Measurements from ENCODE around the gene RAB35.

Gene RAB35

DNA sequence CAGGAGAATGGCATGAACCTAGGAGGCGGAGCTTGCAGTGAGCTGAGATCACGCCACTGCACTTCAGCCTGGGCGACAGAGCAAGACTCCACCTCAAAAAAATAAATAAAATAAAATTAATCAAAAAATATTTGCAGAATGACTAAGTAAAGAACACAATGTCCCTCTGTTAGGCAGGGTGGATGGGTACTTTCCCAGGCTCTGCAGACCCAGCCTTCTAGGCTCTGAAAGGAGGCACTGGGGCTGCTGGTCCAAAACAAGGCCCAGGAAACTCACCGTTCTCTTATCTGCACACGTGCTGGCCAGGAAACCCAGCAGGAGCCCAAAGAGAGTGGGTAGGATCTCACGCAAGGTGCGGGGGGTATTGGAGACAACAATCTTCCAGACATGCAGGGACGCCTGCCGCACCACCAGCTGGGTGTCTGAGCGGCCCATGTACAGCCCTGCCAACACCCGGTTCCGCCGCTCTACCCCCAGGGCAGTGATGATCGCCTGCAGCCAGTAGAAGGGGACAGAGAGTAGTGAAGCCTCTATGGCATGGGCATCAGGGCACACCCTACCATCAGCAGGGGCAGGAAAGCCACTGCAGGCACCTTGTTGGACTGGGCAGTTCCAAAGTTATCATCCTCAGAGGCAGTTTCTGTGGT is 25.8 kb upstream of the RAB35 start:
- Histone ChIP-seq H3K9me3 (ENCODE audit: control insufficient read depth, insufficient read depth, low read depth, low read length) (no peaks in the 10 kb centered on the region), H3K4me1 (ENCODE audit: control insufficient read depth, insufficient read depth, low read length) (no peaks in the 10 kb centered on the region), H3K36me3 (ENCODE audit: control insufficient read depth in 2 of 2, insufficient read depth in 1 of 2, low read length in 2 of 2) (peaks cover 59 to 95% of the 10 kb centered on the region in 2 experiments), H3K4me3 (ENCODE audit: low read depth, low read length) (no peak overlapping the region), H3K27ac (ENCODE audit: extremely low read depth, low read depth, low read length) (no peak overlapping the region)
- CTCF ChIA-PET, result interaction anchor here (0.7 kb wide), 1 partner anchor 423 kb away, joined by 3 read pairs; no protein-coding TSS in a partner anchor
- POLR2A ChIA-PET, result no interaction called here
- TF ChIP-seq ZNF292 (tag by site-specific recombination; IDR thresholded peaks at IDR 0.05; ENCODE audit: borderline replicate concordance, low read depth) (no peak), WT1 (tag by site-specific recombination; IDR thresholded peaks at IDR 0.05) (no peak), REPIN1 (tag by site-specific recombination; IDR thresholded peaks at IDR 0.05; ENCODE audit: low read depth) (no peak), KLF1 (tag by site-specific recombination; IDR thresholded peaks at IDR 0.05) (no peak), ZNF830 (tag by site-specific recombination; IDR thresholded peaks at IDR 0.05; ENCODE audit: low read depth) (no peak), TRIM28 (IDR thresholded peaks at IDR 0.05; ENCODE audit: borderline replicate concordance, low read length) (no peak), AEBP2 (tag by site-specific recombination; IDR thresholded peaks at IDR 0.05; ENCODE audit: borderline replicate concordance) (no peak), HOXD13 (CRISPR knock-in tag; IDR thresholded peaks at IDR 0.05; ENCODE audit: borderline replicate concordance) (no peak), HOXA7 (CRISPR knock-in tag; IDR thresholded peaks at IDR 0.05; ENCODE audit: borderline replicate concordance) (no peak), ZBTB8A (tag by site-specific recombination; IDR thresholded peaks at IDR 0.05) (no peak), ZNF335 (tag by site-specific recombination; conservative IDR thresholded peaks at IDR 0.05) (no peak), KLF8 (tag by site-specific recombination; IDR thresholded peaks at IDR 0.05) (no peak)
- TF ChIP-seq, protein P1, sequence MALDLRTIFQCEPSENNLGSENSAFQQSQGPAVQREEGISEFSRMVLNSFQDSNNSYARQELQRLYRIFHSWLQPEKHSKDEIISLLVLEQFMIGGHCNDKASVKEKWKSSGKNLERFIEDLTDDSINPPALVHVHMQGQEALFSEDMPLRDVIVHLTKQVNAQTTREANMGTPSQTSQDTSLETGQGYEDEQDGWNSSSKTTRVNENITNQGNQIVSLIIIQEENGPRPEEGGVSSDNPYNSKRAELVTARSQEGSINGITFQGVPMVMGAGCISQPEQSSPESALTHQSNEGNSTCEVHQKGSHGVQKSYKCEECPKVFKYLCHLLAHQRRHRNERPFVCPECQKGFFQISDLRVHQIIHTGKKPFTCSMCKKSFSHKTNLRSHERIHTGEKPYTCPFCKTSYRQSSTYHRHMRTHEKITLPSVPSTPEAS (tag by site-specific recombination; IDR thresholded peaks at IDR 0.05), result no peak

GRCh38 chr12:120141336-120141735 is 24.8 kb upstream of the RAB35 start:
- no peak overlapping the region for H3K27ac ChIP-seq (ENCODE audit: extremely low read depth, low read depth, low read length)
- no peak overlapping the region for H3K4me3 ChIP-seq (ENCODE audit: low read depth, low read length)
- H3K9me3 ChIP-seq (ENCODE audit: control insufficient read depth, insufficient read depth, low read depth, low read length), result no peaks in the 10 kb centered on the region
- peaks cover 62 to 95% of the 10 kb centered on the region in 2 experiments for H3K36me3 ChIP-seq (ENCODE audit: control insufficient read depth in 2 of 2, insufficient read depth in 1 of 2, low read length in 2 of 2)
- ChIA-PET CTCF (no interaction called here), POLR2A (no interaction called here)
- no peaks in the 10 kb centered on the region for H3K4me1 ChIP-seq (ENCODE audit: control insufficient read depth, insufficient read depth, low read length)
- TF ChIP-seq ZNF274 (IDR thresholded peaks at IDR 0.05; ENCODE audit: low read length) (no peak), ZNF274 (tag by site-specific recombination; IDR thresholded peaks at IDR 0.05; ENCODE audit: borderline replicate concordance) (no peak), KLF16 (tag by site-specific recombination; IDR thresholded peaks at IDR 0.05) (no peak), ZNF585B (tag by site-specific recombination; IDR thresholded peaks at IDR 0.05) (no peak), ZNF558 (tag by site-specific recombination; IDR thresholded peaks at IDR 0.05) (no peak), RBAK (tag by site-specific recombination; IDR thresholded peaks at IDR 0.05) (no peak), ZNF335 (tag by site-specific recombination; conservative IDR thresholded peaks at IDR 0.05) (no peak), ZNF423 (tag by site-specific recombination; IDR thresholded peaks at IDR 0.05) (no peak), ZNF561 (tag by site-specific recombination; IDR thresholded peaks at IDR 0.05; ENCODE audit: borderline replicate concordance) (no peak), ZNF132 (tag by site-specific recombination; IDR thresholded peaks at IDR 0.05; ENCODE audit: borderline replicate concordance) (no peak), WT1 (tag by site-specific recombination; IDR thresholded peaks at IDR 0.05) (no peak), ZNF555 (tag by site-specific recombination; conservative IDR thresholded peaks at IDR 0.05) (no peak), ZNF48 (tag by site-specific recombination; IDR thresholded peaks at IDR 0.05) (no peak), AEBP2 (tag by site-specific recombination; IDR thresholded peaks at IDR 0.05; ENCODE audit: borderline replicate concordance) (no peak), ZNF416 (tag by site-specific recombination; IDR thresholded peaks at IDR 0.05) (no peak)

Measured in HEK293 (cell line).